Retina (tissue), 1 donor: ENCODE data around the gene GIGYF2.
"Not testable (repeated sequence)": the region's sequence is repeated elsewhere in the genome, so short reads cannot be mapped to it uniquely, and the experiment has no call there.

Experiments
- DNase-seq: peaks from one replicate; pipeline ENCODE4 v3.0.0-alpha.2; 2016

Gene GIGYF2

DNA sequence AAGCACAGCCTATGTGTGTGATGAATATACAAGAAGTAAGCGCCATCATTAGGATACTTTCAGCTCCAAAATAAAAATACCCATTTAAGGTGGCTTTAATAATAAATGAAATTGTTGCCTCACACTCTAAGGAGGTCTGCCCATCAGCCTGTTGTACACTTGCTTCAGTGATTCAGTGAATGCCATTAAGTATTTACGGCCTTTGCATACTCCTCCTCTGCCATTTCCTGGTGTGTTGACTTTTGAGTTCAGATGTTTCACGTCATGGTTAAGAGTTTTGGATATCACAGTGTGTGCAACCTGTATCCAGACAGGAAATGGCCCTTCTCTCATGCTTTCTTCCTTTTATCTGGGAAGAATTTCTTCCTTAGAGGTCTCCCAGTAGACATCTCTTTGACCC, 134.4 kb downstream of the GIGYF2 start:
- no peak for DNase-seq

DNA sequence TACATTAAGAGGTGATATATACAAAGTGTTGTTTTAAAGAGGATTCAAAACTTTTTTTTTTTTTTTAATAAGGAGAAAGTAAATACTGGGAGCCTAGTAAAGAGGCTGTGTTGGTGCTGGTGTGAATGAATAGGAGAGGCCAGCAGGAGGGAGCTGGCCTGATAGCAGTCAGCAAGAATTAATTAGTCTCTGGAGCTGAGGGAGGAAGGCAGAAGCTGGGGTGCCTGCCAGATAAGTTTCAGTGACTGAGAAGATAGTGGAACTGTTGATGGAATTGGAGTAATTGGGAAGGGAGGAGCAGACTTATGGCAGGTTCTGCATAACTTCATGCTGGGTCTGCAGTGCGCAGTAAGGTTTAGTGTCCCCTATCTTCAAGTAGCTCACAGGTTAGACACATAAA, 136.7 kb downstream of the GIGYF2 start:
- peak; percentile 50 for DNase-seq

DNA sequence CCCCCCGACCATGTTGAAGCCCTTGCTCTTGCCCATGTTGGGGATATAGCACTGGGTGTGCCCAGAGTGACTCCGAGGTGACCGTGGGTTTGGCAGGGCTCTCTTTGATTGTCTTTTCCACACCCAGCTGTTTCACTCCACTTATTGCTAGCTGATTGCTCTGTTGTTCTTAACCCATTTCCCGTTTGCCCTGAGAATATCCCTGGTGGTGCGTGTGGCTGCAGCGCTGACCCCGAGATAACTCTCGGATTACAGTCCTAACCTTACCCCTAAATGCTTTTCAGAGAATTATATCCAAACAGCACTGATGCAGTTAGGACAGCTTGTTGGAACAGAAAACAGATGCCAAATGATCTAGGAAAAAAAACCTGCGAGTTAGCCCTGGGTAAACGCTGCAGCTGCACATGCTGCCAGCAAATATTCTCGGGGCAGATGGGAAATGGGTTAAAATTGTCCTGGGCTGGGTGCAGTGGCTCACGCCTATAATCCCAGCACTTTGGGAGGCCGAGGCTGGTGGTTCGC, 138.6 kb downstream of the GIGYF2 start:
- no peak for DNase-seq

DNA sequence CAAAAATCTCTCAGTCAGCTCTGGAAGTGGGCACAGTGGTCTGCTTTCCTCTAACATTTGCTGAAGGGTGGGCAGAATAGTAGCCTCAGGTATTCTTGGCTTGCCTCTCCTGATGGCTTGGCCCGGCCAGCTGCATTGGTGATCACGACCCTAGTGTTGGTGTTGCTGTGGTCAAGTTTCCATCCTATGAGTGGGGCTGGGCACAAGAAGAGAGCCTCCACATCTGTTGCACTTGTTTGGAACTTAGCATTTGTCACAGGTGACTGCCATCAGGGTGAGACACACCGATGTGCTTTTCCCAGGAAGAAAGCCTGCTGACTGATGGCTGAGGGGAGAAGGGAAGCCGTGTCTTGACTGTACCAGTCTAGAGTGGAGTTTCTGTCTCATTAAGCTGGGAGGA, 139.8 kb downstream of the GIGYF2 start:
- DNase-seq = no peak

DNA sequence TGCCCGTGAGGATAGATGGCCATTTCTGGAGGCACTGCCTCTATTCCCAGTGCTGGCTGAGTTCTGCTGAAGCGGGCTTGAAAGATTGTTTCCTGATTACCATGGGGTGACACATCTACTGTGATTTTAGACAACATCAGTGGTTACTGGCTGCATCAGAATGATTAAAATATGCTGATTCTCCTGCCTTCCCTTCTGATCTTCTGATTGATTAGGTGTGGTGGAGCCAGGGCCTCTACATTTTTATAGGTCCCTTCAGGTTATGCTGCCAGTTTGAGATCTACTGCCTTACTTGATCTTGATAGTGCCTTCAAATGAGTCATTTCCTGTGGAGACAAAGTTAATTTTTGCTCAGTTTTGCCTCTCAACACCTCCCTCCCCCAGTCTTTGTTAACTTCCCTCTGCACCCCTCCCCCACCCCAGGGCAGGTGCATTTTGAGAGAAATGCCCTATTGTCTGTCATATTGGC, 141.3 kb downstream of the GIGYF2 start:
- no peak for DNase-seq

DNA sequence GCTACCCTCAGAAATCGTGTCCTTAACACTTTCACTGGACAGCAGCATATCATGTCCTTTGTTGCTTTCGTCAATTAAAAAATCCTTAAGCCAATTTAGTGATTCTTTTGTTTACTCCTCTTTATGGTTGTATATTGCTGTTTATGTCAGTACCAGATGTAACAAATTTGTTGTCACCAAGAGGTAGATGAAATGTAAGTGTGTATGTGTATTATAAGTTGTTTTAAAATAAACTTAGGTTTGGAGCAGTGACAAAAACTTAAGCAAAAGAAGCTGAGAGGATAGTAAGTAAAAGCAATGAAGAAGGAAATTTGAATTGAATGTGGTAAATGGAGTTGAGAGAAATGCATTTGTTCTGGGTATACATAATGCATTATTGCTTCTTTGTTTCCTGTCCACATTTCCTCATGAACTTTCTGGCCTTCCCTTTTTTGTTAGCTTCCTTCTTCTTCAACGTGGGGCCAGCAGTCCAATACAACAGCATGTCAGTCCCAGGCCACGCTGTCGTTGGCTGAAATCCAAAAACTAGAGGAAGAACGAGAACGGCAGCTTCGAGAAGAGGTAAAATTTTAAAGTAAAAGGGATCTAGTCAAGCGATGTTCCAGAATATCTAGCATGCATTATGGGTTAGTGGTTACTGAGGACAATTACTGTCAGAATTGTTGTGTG, 142.4 kb downstream of the GIGYF2 start:
- DNase-seq = no peak

DNA sequence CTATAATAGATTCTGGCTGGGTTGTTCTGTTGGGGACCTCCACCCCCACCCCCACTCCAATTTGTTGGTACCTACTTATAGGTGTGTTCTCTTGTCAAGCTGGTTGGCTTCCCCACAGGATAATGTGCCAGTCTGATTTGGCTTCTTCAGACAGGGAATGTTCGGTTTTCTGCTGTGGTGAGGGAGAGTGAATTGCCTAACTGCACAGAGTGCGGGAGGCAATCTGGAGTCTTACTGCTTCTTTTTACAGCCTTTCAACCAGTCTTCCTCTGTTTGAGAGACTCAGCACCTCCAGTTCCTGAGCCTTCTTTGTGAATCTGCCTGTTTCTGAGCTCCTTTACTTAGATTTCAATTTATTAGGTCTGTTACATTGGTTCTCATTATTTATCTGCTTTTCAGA, 145.6 kb downstream of the GIGYF2 start:
- DNase-seq = no peak

DNA sequence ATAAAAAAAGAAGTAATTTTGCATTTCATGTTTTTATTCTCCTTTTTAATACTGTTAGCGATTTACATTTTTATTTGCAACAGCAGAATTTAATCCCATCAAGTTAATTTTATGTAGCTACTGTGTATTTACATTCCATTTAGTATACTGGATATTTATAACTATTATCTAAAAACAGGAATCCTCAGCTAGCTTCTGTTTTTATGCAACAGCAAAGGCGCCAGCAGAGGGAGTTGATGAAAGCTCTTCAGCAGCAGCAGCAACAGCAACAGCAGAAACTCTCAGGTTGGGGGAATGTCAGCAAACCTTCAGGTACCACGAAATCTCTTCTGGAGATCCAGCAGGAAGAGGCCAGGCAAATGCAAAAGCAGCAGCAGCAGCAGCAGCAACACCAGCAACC, 146.7 kb downstream of the GIGYF2 start:
- no peak for DNase-seq

DNA sequence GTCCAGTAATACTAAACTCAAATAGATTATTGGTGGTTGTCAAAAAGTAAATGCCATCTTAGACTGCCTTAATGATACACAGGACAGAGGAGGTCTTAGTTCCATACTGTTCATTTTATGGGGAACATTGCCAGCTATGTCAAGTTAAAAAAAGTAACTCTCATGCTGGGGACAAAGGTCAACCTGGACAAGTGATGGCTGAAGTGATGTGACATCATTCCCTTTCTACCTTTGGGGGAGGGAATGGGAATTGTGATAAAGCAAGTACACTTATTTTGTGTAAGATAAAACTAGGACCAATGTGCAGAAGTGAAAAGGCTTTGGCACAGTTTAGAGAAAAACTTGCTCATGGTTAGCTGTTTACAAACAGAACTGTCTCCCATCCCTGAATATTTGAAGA, 148.9 kb downstream of the GIGYF2 start:
- DNase-seq = no peak

DNA sequence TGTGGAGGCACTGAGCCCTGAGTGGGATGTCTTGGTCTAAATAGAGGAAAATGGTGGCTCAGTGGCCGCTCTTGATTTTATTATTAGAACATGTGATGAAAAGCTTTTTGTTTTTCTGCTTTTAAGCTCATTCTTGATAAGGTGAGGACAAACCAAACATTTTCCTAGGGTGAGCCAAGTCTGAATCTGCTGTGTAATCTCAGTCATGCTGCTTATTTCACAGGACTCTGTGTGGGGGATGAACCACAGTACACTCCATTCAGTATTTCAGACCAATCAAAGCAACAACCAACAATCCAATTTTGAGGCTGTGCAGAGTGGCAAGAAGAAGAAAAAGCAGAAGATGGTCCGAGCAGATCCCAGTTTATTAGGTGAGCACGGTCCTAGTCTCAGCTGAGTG, 152.9 kb downstream of the GIGYF2 start:
- no peak for DNase-seq

DNA sequence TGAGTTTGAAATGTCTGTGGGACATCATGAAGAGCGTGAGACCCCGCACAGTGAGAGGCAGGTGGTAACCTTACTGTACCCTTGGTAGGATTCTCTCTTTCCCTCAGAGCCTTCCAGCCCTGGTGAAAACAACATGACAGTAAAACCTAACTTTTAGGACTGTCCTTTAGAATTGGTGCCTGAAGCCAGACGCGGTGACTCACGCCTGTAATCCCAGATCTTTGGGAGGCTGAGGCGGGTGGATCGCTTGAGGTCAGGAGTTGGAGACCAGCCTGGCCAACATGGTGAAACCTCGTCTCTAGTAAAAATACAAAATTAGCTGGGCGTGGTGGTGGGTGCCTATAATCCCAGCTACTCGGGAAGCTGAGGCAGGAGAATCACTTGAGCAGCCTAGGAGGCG, 154.9 kb downstream of the GIGYF2 start:
- DNase-seq = not testable (repeated sequence)

DNA sequence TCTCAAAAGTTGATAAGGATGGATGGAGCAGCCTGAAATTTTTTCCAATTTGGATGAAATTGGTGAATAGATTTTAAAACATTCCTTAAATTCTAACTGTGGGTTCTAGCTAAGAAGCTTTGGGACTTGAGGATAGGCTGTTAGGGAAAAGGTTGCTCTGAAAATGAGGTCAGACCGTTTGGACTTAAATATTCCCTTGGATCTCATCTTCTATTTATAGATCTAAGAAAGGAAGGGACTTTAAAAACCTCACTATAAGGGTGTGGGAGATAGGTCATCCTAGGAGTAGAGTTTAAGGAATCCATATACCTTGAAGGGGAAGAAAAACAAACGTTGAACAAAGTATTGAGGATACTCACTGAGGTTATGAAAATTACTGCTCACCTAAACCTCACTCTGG, 155.5 kb downstream of the GIGYF2 start:
- no peak for DNase-seq

DNA sequence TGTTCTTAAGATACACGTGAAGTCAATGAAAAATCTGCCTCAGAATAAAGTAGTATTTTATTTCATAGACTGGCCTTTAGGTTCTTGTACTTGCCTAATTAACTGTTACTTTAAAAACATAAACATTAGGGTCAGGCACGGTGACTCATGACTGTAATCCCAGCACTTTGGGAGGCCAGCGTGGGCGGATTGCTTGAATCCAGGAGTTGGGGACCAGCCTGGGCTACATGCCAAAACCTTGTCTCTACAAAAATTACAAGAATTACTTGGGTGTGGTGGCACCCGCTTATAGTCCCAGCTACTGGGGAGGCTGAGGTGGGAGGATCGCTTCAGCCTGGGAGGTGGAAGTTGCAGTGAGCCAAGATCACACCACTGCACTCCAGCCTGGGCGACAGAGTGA, 157.0 kb downstream of the GIGYF2 start:
- DNase-seq = no peak

DNA sequence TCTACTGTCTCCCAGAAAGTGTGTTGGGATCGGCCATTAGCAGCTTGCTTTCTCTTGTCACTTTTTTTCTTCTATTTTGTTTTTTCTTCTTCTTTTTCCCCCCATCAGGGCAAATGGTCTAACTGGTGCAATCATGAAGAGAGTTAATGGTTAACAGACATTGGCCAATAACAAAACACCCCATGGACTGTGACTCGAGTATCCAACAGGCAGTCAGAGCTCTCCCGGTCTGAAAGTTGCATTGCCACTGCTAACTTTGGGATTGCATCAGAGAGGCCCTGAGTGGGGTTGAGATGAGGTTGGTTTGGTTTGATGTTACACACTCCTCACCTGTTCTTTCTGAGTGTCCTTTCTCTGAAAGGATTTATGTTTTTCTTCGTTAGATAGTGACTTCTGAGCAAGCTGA, 160.0 kb downstream of the GIGYF2 start:
- DNase-seq = no peak

DNA sequence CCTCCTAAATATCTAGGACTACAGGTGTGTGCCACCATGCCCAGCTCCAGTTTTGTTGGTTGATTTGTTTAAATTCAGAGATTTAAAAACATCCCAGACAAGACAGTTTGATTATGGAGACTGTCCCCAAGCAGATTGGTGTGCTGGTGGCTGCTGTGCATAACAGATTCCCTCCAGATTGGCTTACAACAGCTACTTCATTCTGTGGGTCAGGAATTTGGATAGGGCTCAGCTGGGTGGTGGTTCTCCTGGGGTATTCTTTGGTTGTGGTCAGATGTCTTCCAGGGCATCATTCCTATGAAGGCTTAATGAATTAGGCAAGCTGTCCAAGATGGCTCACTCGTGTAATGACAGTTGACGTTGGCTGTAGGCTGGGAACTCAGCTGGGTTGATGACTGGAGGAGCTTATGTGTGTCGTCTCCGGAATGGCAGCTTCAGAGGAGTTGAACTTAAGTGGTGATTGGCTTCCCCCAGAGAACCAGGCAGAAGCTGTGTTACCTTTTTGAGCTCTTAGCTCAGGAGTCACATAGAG, 162.3 kb downstream of the GIGYF2 start:
- no peak for DNase-seq

DNA sequence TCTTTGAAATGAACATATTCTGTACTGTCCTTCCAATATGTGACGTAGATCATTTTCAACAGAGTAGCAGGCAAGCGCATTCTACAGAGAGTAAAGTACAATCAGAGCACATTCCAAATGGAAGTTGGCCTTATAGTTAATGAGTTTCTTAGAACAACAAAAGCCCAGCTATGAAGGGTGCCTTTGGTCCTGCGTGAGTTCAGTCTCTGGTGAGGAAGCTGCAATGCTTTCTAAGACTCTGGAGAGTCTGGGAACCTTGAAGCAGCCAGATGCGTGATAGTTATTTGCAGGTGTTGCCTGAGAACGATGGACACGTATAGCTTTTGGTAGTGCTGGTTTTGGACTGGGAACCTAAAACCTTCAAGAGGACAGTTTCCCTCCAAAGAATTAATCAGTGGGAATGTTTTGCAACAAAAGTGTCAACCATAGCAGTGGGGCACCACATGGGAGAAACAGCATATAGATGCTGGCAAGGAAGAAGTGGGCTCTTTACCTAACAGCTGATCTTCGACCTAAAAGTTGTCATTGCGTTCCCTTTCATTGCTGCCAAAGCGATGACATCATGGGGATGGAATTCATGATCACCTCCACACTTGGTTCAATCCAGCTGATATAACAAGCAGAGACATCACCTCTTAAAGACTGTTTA, 163.6 kb downstream of the GIGYF2 start:
- no peak for DNase-seq

DNA sequence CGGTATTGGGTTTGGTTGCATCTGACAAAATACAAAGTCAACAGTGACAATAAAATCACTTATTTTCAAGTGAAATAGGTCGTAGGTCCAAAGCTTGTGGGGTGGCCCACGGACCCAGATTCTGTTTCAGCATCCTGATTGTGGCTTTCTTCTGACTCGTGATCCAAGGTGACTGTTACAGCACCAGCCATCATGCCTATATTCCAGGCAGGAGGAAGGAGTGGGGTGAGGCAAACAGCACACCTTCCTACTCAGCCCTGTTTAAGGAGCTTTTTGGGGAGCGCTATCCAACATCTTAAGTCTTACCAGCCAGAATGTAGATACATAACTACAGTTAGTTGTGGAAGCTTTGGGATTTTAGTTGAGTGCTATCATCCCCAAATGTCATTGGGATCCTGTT, 164.2 kb downstream of the GIGYF2 start:
- DNase-seq = no peak

DNA sequence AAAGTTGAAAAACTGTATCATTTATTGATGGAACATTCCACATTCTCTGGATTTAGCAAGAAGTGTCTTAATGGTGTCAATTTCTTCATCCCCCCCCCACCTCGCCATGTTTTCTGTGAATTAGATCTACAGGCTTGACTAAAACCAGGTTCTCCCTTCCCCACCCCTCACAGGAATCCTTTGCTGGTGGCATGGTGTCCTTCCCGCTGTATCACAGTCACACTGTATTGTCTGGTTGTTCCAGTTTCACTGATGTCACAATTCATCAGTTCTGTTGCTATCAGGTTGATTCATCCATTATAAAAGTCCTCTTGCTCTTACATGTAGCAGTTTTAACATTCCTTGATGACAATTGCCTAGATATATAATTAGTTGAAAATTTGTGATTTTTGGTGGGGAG, 166.9 kb downstream of the GIGYF2 start:
- DNase-seq = no peak

DNA sequence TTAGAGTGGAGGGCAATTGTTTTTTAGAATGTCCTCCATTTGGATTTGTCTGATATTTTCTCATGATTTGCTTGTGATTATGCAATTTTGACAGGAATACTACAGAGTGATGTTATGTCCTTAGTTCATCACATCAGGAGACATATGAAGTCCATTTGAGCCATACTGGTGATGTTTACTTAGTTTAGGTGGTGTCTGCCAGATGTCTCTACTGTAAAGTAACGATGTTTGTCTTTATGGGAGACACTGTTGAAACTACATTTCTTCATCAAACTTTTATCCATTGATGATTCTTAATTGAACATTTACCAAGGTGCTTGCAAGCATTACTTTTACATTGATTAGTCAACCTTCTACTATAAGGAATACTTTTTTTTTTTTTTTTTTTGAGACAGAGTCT, 168.0 kb downstream of the GIGYF2 start:
- DNase-seq = no peak

DNA sequence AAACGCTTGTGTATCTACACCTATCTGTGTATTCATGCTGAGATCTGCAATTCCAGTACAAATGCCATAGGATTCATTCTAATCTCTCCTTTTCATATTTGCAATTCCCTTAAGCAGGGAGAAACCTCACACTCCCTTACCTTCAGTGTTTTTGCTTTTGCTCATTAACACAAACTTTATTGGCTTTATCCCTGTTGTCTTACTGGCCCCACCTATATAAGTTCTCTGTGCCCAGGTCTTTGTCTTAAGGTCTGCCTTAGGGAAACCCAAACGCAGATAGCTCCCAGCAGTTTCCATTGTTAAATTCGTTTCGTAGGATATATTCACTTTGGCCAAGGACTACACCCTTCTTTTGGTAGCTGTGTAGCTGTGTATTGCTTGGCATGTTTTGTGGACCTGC, 169.0 kb downstream of the GIGYF2 start:
- DNase-seq = no peak

DNA sequence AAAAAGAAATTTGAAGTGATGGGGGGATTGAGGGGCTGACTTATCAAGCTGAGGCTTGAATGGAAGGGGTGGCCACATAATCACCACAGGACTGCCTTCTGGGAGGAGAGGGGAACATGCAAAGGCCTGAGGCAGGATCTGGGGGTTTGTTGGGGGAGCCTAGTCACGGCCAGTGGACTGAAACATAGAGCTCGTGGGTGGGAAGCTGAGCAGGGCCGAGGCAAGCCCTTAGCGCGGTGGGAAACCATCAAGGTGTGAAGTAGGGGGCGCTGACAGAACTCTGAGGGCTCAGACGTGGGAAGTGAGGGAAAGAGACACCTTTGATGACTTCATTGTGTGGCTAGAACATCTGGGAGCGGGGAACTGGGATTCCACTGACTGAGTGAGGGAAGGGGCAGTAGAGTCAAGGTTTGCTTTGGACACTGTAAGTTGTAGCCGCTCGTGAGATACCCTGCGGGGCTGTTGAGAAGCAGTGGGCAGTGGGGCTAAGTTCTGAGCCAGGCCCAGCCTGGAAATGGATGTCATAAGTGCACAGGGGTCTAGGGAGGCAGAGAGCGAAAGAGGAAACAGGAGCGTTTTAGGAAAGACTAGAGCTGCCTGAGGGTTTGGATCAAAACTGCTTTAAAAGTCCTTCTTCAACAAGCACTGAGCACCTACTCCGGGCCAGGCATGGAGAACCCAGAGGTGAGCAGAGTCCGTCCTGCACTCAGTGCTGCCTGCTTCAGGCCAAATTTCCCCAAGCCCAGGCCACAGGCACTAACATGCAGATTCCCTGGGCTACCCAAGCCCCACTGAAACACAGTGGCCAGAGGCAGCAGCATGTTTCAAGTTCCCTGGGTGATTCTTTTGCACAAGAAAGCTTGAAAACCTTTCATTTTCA, 172.2 kb downstream of the GIGYF2 start:
- no peak for DNase-seq

DNA sequence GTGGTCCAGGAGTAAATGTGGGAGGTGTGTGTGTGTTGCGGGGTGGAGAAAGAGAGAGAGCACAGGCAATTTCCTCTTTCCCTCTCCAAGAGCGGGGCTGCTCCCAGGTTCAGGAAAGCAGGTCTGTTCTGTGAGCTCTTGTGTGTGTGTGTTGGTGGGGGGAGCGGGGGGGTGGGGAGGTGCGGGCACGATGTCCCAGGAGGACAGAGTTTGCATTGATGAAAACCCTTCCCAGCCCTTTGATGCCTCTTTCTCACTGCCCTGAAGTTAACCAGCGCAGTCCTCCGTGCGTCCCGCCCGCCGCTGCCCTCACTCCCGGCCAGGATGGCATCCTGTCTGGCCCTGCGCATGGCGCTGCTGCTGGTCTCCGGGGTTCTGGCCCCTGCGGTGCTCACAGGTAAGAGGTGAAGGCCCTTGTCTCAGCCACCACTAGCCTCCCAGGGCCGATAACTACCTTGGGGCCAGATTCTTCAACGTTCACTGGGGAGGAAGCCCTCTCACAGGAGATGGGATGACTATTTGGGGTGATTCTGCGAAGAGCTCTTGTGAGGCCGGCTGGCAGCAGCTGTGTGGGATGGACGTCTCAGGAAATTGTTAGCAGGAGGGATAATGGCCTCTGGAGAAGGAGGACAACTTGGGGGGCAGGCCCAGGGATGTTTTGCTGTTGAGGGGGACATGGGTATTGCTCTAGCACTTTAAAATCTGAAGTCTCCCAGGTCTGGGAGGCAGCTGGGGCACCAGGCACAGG, 173.1 kb downstream of the GIGYF2 start, which contains the start of gene SNORC:
Gene SNORC (plus strand): TSS at position 247 of the 748 bp plus-strand sequence. CDS start 78 bp downstream, at position 325.
- DNase-seq = no peak
